Medulla oblongata (tissue), 1 donor: ENCODE measurements around the gene ZDHHC11B.

ENCODE experiments used
- DNase-seq: peaks from one replicate; pipeline ENCODE4 v3.0.0-alpha.2; 2015; ENCODE audit errors: extremely low spot score

Gene ZDHHC11B

DNA sequence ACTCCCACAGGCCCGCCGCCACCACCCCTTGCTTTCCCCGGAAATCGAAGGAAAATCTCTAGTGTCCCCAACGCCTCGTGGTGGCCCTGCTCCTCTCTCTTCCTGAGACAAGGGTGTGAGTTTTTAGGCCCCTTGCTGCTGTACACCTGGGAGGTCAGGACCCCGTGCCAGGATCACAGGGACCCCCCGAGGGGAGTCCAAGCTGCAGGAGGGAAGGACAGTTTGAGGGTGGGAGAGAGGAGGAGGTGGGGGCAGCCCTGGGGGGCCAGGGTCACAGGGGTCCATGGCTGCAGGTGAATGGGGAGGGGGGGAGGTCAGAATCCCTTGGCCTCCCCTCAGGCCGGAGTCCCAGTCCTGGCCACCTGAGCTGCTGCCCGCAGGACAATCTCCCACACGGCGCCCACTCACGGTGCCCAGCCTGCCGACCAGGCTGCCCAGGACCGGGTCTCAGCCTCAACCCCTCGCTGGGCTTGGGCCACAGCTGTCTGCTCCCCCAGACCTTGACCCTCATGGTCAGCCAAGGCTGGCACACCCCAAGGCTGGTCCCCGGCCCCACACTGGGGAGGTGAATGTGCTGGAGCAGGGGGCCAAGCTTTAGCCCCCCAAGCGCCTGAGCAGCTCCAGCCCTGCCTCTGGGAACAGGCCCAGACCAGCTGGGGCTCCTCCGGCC lies 111.2 kb downstream of the ZDHHC11B start:
- DNase-seq = no peak

DNA sequence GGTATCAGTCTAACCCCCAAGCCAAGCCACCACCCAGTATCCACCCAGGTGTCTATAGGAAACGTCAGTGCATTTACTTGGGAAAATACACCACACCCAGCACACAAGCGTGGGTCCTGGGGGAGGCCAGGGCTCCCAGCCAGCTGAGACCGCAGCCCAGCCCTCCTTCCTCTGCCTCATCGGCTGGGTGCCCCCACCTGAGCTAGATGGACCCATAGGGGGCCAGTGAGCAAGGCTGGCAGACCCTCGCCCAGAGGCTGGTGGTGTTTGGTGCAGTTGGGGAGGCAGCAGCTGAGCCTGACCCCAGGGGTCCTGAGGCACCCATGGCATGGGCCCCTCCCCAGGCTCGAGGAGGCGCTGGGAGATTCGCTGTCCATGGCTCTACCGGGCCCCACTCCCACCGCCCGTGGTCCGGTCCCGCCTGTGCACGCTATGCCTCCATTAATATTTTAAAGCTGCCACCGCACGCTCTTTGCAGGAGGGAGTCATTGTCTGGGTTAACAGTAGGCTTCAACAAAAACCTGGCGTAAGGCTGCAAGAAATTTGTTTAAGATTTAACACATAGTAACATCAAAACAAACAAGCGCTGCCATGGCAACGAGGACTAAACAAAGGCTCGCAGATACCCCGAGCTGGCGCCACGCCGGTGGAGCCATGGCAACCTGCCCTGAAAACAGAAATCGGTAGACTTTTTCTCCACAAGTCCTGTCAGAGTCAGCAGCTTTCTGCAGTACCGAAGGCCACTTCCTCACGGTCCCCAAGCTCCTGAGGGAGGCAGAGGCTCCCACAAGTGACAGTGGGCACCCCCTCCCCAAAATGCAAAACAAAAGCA lies 112.0 kb downstream of the ZDHHC11B start:
- peak; percentile 65 for DNase-seq

DNA sequence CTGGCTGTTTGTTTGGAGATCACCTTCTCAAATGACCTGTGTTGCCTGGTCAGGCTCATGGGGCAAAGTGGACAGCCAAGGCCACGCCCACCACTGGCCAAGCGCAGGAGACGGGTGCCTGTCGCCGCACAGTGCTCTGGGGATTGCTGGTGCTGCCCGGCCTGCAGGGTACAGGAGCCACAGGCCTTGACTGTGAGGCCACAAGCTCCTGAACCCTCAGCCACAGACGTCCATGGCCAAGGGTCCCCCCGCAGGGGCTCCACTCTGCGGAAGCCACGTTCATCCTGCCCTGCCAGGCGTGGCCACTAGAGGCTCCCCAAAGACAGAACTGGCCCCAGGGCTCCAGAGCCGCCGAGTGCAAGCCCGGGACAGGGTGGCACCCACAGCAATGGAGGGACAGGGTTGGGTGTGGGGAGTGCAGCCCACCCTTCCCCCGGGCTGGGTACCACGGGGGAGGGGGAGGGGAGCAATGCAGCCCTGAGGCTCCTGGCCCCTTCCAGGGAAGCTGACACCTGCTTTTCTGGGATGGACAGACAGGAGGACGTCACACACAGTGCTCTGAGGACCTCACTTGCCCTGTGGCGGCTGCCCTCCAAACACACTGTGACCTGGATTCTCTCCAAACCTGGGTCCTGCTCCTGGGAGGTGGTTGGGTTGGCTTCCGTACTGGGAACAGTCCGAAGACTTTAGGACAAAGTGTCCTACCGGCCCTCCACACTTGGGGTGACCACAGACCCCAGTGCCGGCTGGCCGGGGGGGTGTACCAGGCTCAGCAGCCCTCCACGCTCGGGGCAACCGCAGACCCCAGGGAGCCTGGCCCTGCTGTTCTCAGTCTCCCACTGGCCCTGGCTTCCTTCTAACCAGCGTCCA lies 112.8 kb downstream of the ZDHHC11B start:
- peak; percentile 91 for DNase-seq

DNA sequence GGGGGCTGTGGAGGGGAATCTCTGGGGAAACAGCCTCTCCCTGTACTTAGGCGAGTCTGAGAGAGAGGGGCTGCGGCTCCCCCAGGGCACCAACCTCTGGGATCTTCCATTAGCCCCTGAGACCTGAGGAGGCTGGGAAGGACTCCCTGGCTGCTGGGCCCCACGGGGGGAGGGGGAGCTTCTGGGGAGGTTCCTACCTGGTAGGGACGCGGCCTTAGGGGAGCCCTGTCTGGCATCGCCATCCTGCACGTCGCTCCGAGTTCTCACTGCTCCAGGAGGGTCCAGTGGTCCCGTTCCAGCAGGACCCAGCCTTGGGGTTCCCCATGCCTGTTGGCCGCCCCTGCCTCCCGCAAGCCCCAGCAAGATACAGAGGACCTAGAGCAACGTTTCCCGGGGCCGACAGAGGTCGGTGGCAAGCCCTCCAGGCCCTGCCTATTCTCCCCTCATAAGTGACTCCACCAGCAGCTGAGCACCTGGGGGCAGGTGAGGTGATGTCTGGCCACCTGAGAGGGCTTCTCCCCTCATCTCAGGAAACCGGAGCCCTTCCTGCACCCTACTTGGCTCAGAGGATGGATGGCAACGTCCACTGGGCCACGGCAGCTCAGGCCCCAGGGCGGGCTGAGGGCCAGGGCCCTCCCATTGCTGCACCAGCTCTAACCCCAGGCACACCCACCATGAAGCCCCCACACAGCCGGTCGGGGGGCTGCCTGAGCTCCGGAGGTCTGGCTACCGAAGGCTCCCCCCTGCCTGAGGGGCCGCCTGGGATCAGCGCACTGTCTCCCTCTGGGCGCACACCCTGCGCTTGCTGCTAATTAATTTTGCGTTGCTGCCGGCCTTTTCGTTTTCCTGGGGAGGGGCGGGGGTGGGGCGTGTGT lies 113.9 kb downstream of the ZDHHC11B start:
- DNase-seq = no peak

DNA sequence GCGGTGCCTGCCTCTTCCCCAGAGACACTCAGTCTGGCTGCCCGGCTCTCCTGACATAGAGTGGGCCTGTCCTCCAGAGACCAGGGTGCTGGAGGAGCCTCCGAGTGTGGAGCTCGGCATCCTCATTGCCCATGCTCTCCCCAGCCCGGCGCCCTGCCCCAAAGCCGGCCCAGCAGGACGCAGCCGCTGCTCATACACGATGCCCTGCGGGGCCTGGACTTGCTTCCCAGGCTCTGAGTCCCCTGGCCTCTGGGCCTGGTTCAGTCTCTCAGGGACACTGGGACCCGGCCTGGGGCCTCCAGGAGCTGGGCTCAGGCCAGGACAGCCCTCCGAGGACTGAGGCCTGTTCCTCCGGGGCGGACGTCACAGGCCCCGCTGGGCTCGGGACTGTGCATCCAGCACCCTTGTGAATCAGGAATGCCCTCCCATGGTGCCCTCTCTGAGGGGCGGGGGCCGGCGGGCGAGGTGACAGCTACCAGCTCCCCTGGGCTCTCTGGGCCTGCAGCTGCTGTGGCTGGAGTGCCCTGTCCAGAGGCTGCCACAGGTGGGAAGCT lies 114.6 kb downstream of the ZDHHC11B start:
- DNase-seq = no peak

DNA sequence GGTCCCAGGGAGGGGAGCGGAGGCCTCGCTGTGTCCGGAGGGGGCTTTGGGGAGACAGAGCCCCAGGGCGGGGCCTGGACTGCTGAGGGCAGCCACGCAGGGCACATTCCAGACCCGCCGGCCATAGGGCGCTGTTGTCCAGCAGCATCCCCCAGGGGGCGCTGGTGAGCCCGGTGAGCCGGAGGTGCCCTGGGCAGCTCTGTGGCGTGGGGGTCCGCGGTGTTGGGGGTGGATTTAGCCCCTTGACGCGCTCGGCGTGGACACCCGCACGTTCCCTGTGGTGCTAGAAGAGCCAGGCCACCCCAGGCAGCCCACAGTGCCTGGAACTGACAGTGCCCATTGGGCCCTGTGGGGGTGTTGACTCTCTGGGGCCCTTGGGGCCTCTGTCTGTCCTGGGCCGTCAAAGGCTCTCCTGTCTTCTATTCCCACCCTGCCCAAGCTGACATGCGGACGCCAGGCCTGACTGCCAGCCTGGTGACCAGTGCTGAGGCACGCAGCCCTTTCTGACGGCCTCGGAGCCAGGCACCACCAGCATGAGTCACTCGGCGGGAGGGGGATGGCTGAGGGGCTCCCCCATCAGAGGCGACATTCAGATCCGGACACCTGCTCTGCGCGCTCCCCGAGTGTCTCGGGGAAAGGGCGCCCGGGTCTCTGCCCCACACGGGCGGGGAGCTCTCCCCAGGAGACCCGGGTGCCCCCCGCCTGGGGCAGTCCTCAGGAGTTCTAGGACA lies 115.3 kb downstream of the ZDHHC11B start:
- peak; percentile 96 for DNase-seq

DNA sequence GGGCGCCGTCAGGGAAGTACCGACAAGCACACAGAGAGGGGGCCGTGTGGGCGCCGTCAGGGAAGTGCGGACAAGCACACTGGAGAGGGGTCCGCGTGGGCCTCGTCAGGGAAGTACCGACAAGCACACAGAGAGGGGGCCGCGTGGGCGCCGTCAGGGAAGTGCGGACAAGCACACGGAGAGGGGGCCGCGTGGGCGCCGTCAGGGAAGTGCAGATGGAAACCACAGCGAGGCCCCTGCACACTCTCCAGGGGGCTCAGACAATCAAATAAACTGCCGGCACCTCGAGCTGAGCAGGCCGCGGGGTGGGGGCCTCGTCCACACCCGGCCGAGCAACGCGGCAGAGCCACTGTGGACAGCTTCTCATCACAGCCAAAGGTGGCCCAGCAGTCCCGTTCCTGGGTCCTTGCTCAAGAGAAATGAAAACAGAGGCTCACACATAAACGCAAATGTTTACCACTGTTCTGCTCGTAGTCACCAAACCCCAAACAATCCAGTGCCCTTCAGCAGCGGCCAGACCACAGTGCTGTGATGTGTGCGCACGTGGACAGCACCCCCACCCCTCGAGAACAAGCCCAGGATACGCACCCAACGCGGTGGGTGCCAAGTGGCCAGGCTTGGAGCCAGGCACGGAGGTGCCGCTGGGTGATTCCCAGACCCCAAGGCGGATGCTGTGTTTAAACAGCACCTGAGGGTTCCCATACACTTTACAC lies 116.1 kb downstream of the ZDHHC11B start:
- DNase-seq = peak; percentile 49

DNA sequence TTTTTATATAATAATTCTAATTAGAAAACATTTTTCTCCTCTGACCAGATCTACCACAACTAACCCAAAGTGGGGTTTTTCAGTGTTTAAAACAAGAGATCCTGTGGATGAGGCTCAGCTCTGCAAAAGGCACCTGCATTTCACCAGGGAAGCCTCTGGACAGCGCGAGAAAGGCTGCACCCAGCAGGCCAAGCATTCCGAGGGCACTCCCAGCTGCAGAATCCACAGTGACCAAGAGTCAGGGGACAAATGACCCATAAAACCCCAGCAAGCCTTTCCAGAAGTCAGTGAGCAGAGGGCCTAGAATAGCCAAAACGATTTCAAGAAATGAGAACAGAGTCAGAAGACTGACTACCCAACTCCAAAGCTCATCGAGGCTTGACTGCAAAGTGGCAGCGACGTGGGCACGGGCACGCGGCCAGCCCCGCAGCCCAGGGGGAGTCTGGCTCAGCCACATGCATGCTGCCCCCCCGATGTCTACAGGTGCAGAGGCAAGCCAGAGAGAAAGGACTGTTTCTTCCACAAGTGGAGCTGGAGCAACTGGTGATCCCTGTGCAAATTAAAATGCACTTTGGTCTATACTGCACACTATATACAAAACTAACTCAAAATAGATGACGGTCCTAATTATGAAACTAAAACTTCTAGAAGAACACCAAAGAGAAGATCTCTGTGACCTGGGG lies 117.6 kb downstream of the ZDHHC11B start:
- peak; percentile 48 for DNase-seq

DNA sequence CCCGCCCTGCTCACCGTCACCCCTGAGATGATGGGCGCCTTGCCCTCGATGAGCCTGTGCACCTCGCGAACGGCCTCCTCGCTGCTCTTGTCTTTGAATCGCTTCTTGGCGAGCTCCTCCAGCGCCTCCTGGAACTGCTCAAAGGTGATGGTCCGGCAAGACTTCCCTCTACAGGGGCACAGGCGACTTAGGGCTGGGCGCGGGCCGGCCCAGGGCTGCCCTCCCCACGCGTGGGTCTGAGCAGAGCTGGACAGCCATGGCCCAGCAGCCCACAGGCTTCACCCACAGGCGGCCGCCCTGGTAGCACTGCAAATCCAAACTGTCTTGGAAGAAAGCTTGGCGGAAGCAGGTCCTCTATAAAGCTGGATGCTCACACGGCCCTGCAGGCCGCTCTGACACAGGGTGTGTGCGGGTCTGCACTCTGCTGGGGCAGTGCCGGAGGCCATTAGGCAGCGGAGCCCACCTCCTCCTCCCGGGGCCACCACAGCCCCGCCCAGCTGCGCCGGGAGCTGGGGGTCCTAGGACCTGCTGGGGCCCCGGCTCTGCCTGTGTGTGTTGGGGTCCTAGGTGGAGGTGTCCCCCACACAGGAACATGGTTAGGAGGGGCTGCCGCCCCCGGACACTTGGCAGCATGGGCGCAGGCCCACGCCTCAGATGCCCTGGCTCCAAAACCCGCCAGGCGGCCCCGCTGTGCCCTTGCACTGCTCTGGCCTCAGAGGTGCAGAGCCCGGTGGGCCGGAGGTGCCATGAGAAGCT lies 118.4 kb downstream of the ZDHHC11B start:
- DNase-seq = no peak

DNA sequence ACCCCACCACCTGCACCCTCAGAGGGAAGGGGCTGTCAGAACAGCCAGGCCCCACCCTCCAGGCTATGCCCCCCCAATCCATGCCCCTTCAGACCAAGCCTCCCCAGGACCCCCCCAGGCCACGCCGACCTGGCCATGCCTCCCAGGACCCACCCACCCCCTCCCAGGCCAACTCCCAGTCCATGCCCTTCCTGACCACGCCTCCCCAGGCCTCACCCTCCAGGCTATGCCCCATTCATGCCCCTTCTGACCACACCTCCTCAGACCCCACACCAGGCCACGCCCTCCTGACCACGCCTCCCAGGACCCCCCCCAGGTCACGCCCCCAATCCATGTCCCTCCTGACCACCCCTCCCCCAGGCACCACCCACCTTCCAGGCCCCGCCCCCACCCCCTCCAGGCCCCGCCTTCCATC lies 119.0 kb downstream of the ZDHHC11B start:
- no peak for DNase-seq

DNA sequence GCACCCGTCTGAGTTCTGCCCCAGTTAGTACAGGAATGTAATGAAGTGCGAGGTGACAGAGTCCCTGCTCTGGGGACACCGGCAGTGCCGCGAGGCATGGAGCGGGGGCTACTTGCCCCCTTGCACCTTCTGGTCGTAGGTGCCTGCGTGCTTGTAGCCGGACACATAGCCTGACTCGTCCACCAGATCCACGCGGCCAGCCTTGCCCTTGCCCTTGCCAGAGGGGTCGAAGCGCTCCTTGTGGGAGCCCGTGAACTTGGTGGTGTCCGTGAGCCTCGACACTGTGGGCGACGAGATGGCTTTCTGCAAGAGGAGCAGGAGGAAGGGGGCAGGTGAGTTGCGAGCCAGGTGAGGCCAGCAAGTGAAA lies 119.6 kb downstream of the ZDHHC11B start:
- no peak for DNase-seq

DNA sequence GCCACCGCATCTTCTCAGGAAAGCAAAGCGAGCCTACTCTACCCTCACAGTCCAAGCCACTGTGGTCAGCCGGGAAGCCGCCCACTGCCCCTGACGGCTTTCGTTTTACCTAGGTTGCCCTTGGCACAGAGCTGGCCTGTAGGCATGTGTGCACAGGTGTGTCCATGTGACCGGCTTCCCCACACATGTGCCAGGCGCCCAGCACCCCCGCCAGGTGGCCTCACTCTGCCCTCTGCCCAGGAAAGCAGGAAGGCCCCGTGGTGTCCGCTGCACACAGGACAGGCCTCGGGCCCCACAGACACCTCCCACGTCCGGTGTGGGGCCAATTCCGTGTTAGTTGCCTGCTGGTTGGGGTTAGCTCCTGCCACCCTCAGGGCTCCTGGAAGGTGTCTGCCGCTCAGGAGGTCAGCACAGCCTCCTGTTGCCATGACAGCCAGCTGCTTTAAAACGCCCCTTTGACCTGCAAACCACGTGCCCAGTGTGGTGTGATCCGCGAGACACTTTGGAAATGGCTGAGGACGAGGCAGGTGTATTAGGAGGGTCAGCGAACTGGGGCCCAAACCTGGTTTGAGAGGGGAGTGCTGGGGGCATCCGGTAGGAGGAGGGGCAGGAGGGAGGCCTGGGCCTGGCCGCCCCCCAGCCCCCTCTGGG lies 120.1 kb downstream of the ZDHHC11B start:
- DNase-seq = no peak

DNA sequence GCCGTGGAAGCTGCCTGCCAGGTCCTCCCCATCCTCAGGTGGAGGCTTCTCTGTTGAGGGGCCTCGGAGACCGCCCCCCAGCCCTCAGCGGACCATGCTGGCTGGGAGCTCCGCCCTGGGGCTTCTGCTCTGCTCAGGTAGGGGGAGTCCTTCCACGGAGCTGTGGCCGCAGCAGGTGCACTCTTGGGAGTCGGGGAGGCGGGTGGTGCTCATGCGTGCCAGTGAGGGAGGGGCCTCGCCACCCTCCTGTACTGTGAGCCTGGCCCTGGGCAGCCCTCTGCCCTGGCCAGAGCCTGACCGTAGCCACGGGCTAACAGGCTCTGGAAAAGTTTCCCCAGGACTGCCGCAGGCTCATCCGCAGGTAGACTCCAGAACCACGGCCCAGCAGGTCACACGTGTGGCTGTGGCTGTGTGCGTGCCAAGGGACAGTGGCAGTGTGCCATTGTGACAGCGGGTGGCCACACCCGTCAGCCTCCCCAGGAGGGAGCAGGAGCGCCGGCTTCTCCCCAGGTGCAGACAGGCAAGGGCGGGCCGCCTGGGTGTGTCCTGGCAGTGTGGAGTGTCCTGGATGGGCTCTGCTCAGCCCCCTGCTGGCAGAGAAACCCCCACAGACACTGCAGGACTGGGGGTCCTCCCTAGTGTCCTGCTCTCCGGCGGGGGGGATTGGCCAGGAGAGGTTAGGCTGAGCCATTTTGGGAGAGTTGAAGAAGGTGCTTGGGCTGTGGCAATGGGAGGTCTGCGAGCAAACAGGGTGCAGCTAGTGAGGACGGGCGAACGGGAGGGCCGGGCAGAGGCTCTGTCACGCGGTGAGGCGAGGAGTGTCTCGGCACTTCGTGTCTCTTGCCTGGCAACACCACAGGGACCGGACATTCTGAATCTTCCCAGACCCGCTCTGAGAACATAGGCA lies 120.8 kb downstream of the ZDHHC11B start:
- no peak for DNase-seq

DNA sequence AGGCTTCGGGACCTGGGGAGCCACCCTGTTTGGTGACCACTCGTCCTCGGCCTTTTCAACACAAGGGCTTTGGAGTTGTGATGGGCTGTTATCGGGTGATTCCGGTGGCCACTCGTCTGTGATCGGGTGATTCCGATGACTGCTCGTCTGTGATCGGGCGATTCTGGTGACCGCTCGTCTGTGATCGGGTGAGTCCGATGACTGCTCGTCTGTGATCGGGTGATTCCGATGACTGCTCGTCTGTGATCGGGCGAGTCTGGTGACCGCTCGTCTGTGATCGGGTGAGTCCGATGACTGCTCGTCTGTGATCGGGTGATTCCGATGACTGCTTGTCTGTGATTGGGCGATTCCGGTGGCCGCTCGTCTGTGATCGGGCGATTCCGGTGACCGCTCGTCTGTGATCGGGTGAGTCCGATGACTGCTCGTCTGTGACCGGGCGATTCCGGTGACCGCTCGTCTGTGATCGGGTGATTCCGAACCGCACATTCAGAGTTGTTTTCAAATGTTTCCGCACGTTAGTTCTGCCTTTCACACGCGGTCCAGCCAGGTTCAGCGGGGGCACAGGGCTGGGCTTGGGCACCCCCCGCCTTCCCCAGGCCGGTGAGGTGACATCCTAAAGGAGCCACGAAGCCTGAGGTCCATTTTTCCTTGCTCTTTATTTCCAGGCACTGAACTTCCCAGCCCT lies 121.6 kb downstream of the ZDHHC11B start:
- DNase-seq = no peak

DNA sequence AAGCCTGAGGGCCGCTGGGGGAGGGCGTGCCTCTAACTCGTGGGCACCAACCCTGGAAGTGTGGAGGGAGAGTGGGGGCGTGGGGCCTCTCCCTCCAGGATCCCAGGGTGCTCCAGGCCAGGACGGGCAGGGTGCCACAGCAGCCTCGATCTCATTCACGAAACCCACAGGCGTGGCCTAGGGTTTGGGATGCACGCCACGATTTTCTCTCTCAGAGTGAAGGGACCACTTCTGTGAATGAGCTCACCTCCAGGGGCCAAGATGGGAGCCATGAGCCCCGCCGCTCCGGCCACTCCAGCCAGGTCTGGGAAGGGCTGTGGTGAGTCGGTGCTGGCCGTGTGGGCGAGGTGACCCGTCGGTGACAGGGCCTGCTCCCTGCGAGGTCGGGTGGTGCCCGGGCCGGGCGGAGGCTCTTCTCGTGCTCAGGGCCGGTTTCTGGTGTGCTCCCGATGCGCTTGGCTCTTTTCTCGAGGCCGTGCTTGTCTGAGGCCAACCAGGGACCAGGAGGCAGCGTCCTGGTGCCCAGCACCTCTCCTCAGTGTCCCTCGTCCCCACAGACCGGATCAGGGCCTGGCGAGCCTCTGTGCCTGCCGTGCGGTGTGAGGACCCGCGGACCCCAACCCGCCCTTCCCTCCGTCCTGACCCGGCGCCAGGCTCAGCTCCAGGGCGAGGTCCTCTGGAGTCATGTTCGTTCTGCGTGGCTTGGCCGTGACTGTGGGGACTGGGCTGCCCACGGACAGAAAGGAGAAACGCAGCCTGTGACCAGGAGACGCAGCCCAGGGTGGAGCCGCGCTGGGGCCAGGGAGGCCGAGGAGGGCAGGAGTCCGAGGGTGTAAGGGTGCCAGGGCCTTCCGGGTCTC lies 122.4 kb downstream of the ZDHHC11B start:
- DNase-seq = no peak
